DND-41 (cell line): ENCODE results near the gene KCNT2.

Experiments
- ATAC-seq: fragments of 200-7000 bp; cut with Tn5 transposase; 3 replicates; pipeline ENCODE4 v1.9.1; 2021; ENCODE audit warnings: low read depth; ENCODE audit not compliant: insufficient read depth
- DNase-seq: peaks from one replicate; pipeline ENCODE4 v3.0.0-alpha.2; 2020
- H2AFZ ChIP-seq: 2 replicates; pipeline ENCODE4 v1.6.0; 2012; ENCODE audit warnings: low read depth, low read length
- H3K27ac ChIP-seq: 2 replicates; pipeline ENCODE4 v1.5.1; 2012; ENCODE audit warnings: low read length, inconsistent platforms
- H3K27me3 ChIP-seq: fragments of 200-600 bp; sonication (generic); 2 replicates; pipeline ENCODE4 v1.6.0; 2012; ENCODE audit warnings: low read length, mild to moderate bottlenecking, inconsistent platforms; ENCODE audit not compliant: insufficient read depth, poor library complexity
- H3K36me3 ChIP-seq: 2 replicates; pipeline ENCODE4 v1.5.1; 2012; ENCODE audit warnings: low read length, inconsistent platforms; ENCODE audit not compliant: insufficient read depth
- H3K4me1 ChIP-seq: 2 replicates; pipeline ENCODE4 v1.5.1; 2012; ENCODE audit warnings: mild to moderate bottlenecking, low read length; ENCODE audit not compliant: insufficient read depth
- H3K4me2 ChIP-seq: 2 replicates; pipeline ENCODE4 v1.6.0; 2012; ENCODE audit warnings: mild to moderate bottlenecking, moderate library complexity, low read length, inconsistent platforms; ENCODE audit not compliant: insufficient read depth
- H3K4me3 ChIP-seq, 2 experiments: fragments of 200-600 bp in 1 of 2; shearing (Covaris generic) in 1 of 2; 2 replicates each; pipeline ENCODE4 v1.5.1; 2012 to 2016; ENCODE audit warnings: inconsistent platforms in 2 of 2, low read length in 2 of 2, mild to moderate bottlenecking in 2 of 2, low read depth in 1 of 2, moderate library complexity in 1 of 2
- H3K79me2 ChIP-seq: 2 replicates; pipeline ENCODE4 v1.6.0; 2012; ENCODE audit warnings: low read length, inconsistent platforms; ENCODE audit not compliant: insufficient read depth
- H3K9ac ChIP-seq: 2 replicates; pipeline ENCODE4 v1.6.0; 2012; ENCODE audit warnings: low read depth, mild to moderate bottlenecking, inconsistent platforms, low read length, moderate library complexity
- H3K9me3 ChIP-seq: 2 replicates; pipeline ENCODE4 v1.5.1; 2012; ENCODE audit warnings: low read length, moderate library complexity, mild to moderate bottlenecking, inconsistent platforms; ENCODE audit not compliant: insufficient read depth, severe bottlenecking
- H4K20me1 ChIP-seq: 2 replicates; pipeline ENCODE4 v1.6.0; 2012; ENCODE audit warnings: low read length; ENCODE audit not compliant: insufficient read depth
- EZH2 ChIP-seq: IDR thresholded peaks from 3 replicates; pipeline ENCODE4 v1.6.1; 2012; ENCODE audit warnings: borderline replicate concordance, low read depth, mild to moderate bottlenecking, moderate library complexity, low read length, inconsistent platforms; ENCODE audit not compliant: severe bottlenecking
- TF ChIP-seq, protein P1 (sequence below): IDR thresholded peaks from 2 replicates; pipeline ENCODE4 v1.5.1; 2012; ENCODE audit warnings: borderline replicate concordance, low read length, moderate library complexity, mild to moderate bottlenecking; ENCODE audit not compliant: poor library complexity, severe bottlenecking; ENCODE audit errors: extremely low read depth

The KCNT2 gene

DNA sequence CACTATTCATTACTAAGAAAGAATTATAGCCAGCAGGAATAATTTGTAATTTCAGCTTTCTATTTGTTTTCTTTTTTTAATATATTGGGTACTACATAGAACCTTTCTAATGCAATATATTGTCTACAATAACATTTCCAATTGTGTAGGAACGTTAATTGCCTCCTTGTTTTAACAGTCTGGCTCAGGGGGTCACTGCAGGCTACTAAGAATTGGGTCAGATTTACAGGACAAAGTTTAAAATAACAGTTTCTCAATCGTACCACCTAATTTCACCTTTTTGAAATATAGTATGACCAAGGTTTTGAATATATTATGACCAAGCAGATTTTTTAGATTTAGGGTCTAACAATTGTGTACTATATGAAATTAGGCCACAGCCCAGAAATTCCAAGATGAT is 46.0 kb upstream of the KCNT2 start:
- Histone ChIP-seq H3K4me2 (peak overlapping the region; percentile 69), H3K27ac (peak overlapping the region; percentile 74), H3K9me3 (no peaks in the 10 kb centered on the region), H3K4me3 (peak overlapping the region; percentile 49 to 60; a peak in 3 of 4 replicates), H4K20me1 (peaks cover 3% of the 10 kb centered on the region; the same call in 1 of the 2 replicates), H3K79me2 (peaks cover 74% of the 10 kb centered on the region), H3K9ac (peak overlapping the region; percentile 52), H3K36me3 (no peaks in the 10 kb centered on the region), H3K4me1 (peaks cover 70% of the 10 kb centered on the region), H2AFZ (no peak overlapping the region; the same call in 1 of the 2 replicates), H3K27me3 (no peaks in the 10 kb centered on the region)
- no peak for TF ChIP-seq EZH2
- TF ChIP-seq, protein P1, sequence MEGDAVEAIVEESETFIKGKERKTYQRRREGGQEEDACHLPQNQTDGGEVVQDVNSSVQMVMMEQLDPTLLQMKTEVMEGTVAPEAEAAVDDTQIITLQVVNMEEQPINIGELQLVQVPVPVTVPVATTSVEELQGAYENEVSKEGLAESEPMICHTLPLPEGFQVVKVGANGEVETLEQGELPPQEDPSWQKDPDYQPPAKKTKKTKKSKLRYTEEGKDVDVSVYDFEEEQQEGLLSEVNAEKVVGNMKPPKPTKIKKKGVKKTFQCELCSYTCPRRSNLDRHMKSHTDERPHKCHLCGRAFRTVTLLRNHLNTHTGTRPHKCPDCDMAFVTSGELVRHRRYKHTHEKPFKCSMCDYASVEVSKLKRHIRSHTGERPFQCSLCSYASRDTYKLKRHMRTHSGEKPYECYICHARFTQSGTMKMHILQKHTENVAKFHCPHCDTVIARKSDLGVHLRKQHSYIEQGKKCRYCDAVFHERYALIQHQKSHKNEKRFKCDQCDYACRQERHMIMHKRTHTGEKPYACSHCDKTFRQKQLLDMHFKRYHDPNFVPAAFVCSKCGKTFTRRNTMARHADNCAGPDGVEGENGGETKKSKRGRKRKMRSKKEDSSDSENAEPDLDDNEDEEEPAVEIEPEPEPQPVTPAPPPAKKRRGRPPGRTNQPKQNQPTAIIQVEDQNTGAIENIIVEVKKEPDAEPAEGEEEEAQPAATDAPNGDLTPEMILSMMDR, result no peak
- ATAC-seq, result no peak
- no peak for DNase-seq

DNA sequence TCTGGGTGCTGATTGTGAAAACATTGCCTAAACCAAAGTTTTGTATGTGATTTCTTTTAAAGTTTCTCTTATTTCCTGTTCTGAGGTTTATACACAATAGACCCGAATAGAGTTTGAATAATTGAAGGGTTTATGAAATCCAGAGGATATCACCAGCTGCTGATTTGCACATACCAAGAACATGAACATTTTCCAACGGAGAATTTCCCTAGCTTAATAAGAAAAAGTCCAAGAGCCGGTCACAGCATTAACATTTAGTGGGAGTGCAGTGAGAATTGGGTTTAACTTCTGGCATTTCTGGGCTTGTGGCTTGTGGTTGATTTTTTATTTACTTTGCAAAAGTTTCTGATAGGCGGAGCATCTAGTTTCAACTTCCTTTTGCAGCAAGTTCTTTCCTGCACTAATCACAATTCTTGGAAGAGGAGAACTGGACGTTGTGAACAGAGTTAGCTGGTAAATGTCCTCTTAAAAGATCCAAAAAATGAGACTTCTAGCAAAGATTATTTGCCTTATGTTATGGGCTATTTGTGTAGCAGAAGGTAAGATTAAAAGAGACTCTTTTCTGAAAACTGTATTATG is 43.5 kb upstream of the KCNT2 start, which contains the start of gene CFH:
Gene CFH, plus strand, starts transcription at position 407 of the 579 bp plus-strand sequence. Its CDS starts 75 bp downstream, at position 482.
- Histone ChIP-seq H3K4me3 (peak within 1 kb of the TSS; percentile 49 to 60; a peak in 3 of 4 replicates), H3K9me3 (no peaks in the 10 kb centered on the region), H4K20me1 (no peaks in the 10 kb centered on the region), H2AFZ (peak within 1 kb of the TSS; percentile 70), H3K36me3 (no peaks in the 10 kb centered on the region), H3K9ac (peak within 1 kb of the TSS; percentile 52), H3K27me3 (no peaks in the 10 kb centered on the region), H3K27ac (peak within 1 kb of the TSS; percentile 82), H3K4me1 (peaks cover 54% of the 10 kb centered on the region), H3K79me2 (peaks cover 49% of the 10 kb centered on the region), H3K4me2 (peak within 1 kb of the TSS; percentile 69)
- ATAC-seq (peak; percentile 81), DNase-seq (peak; percentile 60)
- no peak for TF ChIP-seq EZH2
- TF ChIP-seq, protein P1, result no peak

DNA sequence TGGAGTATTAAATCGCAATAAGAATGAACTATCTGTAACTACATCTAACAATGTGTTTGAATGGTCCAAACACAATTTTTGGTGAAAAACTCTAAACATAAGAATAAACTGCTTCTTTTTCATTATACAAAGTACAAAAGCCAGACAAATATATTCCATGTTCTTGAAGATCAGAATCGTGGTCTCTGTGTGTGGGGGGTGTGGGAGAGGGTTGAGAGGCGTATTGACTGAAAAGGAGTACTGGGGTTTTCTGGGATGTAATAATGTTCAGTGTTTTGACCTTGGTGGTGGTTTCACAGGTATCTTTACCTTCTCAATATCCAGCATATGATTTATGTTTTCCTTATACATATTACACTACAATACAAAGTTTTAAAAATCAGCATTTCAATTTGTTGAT is 42.8 kb upstream of the KCNT2 start:
- TF ChIP-seq, protein P1, result no peak
- no peak for TF ChIP-seq EZH2
- Histone ChIP-seq H3K9me3 (no peaks in the 10 kb centered on the region), H3K9ac (peak overlapping the region; percentile 52), H3K4me3 (peak overlapping the region; percentile 49 to 60; a peak in 3 of 4 replicates), H4K20me1 (no peaks in the 10 kb centered on the region), H3K27me3 (no peaks in the 10 kb centered on the region), H3K4me2 (peak overlapping the region; percentile 69), H3K27ac (peak overlapping the region; percentile 82), H3K4me1 (peaks cover 48% of the 10 kb centered on the region), H3K36me3 (no peaks in the 10 kb centered on the region), H3K79me2 (peaks cover 42% of the 10 kb centered on the region), H2AFZ (peak overlapping the region; percentile 70)
- DNase-seq, result peak; percentile 22
- peak; percentile 47 for ATAC-seq
